GM23338 (cell line): ENCODE data around the gene TPP1. TPM values are rescaled to one million over a fixed set of nuclear protein-coding genes. Genes with fewer than 3 reads are reported as not detected.

Experiments
- ATAC-seq: fragments of 200-7000 bp; cut with Tn5 transposase; 3 replicates; pipeline ENCODE4 v1.9.1; 2020
- DNase-seq: peaks from one replicate; pipeline ENCODE4 v3.0.0-alpha.2; 2015; ENCODE audit warnings: low spot score
- H2AFZ ChIP-seq: fragments of 200-600 bp; sonication (generic); 2 replicates; pipeline ENCODE4 v1.8.0; 2016; ENCODE audit warnings: antibody characterized with exemption, mild to moderate bottlenecking, moderate library complexity
- H3F3A ChIP-seq: fragments of 200-600 bp; sonication (generic); replicated peaks from 2 replicates; pipeline ENCODE4 v1.8.0; 2017; ENCODE audit warnings: antibody characterized with exemption, mixed run types, low read depth
- H3K27ac ChIP-seq: fragments of 200-600 bp; sonication (generic); 2 replicates; pipeline ENCODE4 v1.6.1; 2016; ENCODE audit warnings: low read depth
- H3K27me3 ChIP-seq: fragments of 200-600 bp; sonication (generic); 2 replicates; pipeline ENCODE4 v1.8.0; 2016; ENCODE audit warnings: mild to moderate bottlenecking, mixed run types, moderate library complexity; ENCODE audit not compliant: insufficient read depth
- H3K36me3 ChIP-seq: fragments of 200-600 bp; sonication (generic); 2 replicates; pipeline ENCODE4 v1.8.0; 2016; ENCODE audit warnings: mild to moderate bottlenecking; ENCODE audit not compliant: insufficient read depth
- H3K4me1 ChIP-seq: fragments of 200-600 bp; sonication (generic); 2 replicates; pipeline ENCODE4 v1.8.0; 2016; ENCODE audit warnings: mild to moderate bottlenecking, moderate library complexity; ENCODE audit not compliant: insufficient read depth
- H3K4me2 ChIP-seq: fragments of 200-600 bp; sonication (generic); 2 replicates; pipeline ENCODE4 v1.7.1; 2017; ENCODE audit warnings: mixed run types
- H3K4me3 ChIP-seq: fragments of 200-600 bp; sonication (generic); 2 replicates; pipeline ENCODE4 v1.6.1; 2016; ENCODE audit warnings: mixed run types
- H3K79me2 ChIP-seq: fragments of 200-600 bp; sonication (generic); replicated peaks from 2 replicates; pipeline ENCODE4 v1.8.0; 2017; ENCODE audit warnings: mild to moderate bottlenecking; ENCODE audit not compliant: insufficient read depth
- H3K9me2 ChIP-seq: fragments of 200-600 bp; sonication (generic); 2 replicates; pipeline ENCODE4 v1.8.0; 2017; ENCODE audit not compliant: insufficient read depth
- H4K20me1 ChIP-seq: fragments of 200-600 bp; sonication (generic); replicated peaks from 2 replicates; pipeline ENCODE4 v1.8.0; 2017; ENCODE audit warnings: mild to moderate bottlenecking; ENCODE audit not compliant: insufficient read depth
- H3K27ac Mint-ChIP-seq: 2 replicates; pipeline ENCODE4 v1.8.0; 2020; ENCODE audit warnings: inconsistent platforms, mild to moderate bottlenecking, moderate library complexity, mixed read lengths
- H3K27me3 Mint-ChIP-seq: 3 replicates; pipeline ENCODE4 v1.8.0; 2022; ENCODE audit warnings: low read depth, mild to moderate bottlenecking, moderate library complexity, mixed read lengths, inconsistent platforms; ENCODE audit not compliant: insufficient read depth, poor library complexity
- H3K36me3 Mint-ChIP-seq: 3 replicates; pipeline ENCODE4 v1.8.0; 2021; ENCODE audit warnings: low read depth, mild to moderate bottlenecking, inconsistent platforms, moderate library complexity, mixed read lengths
- H3K4me1 Mint-ChIP-seq: 3 replicates; pipeline ENCODE4 v1.8.0; 2020; ENCODE audit warnings: mild to moderate bottlenecking, inconsistent platforms, mixed read lengths
- H3K4me3 Mint-ChIP-seq: 3 replicates; pipeline ENCODE4 v1.8.0; 2021; ENCODE audit warnings: moderate library complexity, mild to moderate bottlenecking, inconsistent platforms, mixed read lengths
- H3K9me3 Mint-ChIP-seq: 3 replicates; pipeline ENCODE4 v1.8.0; 2020; ENCODE audit warnings: moderate library complexity, mild to moderate bottlenecking, inconsistent platforms, mixed read lengths
- CREB1 ChIP-seq: fragments of 250-450 bp; sonication (Bioruptor Pico); IDR thresholded peaks from 2 replicates; pipeline ENCODE4 v1.5.0; 2020; ENCODE audit warnings: low read depth, mild to moderate bottlenecking, moderate library complexity
- CTCF ChIP-seq, 2 experiments: fragments of 200-600 bp in 1 of 2; sonication (generic) in 1 of 2; conservative IDR thresholded peaks; 2 replicates each; pipeline versions ENCODE4 v1.5.1 to v1.6.1; 2016 to 2017; ENCODE audit warnings: antibody characterized with exemption in 2 of 2, low read depth in 2 of 2, mild to moderate bottlenecking in 2 of 2, moderate library complexity in 1 of 2
- ETS1 ChIP-seq: IDR thresholded peaks from 2 replicates; pipeline ENCODE4 v1.6.1; 2016; ENCODE audit warnings: antibody characterized with exemption
- EZH2 ChIP-seq: fragments of 200-600 bp; sonication (generic); IDR thresholded peaks from one replicate; pipeline ENCODE4 v1.8.0; 2017; ENCODE audit warnings: antibody characterized with exemption, mild to moderate bottlenecking, low read depth; ENCODE audit not compliant: unreplicated experiment
- EZH2phosphoT487 ChIP-seq: fragments of 200-600 bp; sonication (generic); IDR thresholded peaks from one replicate; pipeline ENCODE4 v1.8.1; 2018; ENCODE audit warnings: antibody characterized with exemption; ENCODE audit not compliant: unreplicated experiment
- JUNB ChIP-seq: IDR thresholded peaks from one replicate; pipeline ENCODE4 v1.6.1; 2016; ENCODE audit warnings: antibody characterized with exemption; ENCODE audit not compliant: unreplicated experiment
- NANOG ChIP-seq: IDR thresholded peaks from 2 replicates; pipeline ENCODE4 v1.6.1; 2016; ENCODE audit warnings: antibody characterized with exemption, borderline replicate concordance
- POLR2AphosphoS5 ChIP-seq: IDR thresholded peaks from 2 replicates; pipeline ENCODE4 v1.6.1; 2016; ENCODE audit warnings: antibody characterized with exemption, low read depth
- REST ChIP-seq: IDR thresholded peaks from one replicate; pipeline ENCODE4 v1.6.1; 2018; ENCODE audit warnings: antibody characterized with exemption; ENCODE audit not compliant: unreplicated experiment
- STAT1 ChIP-seq: IDR thresholded peaks from one replicate; pipeline ENCODE4 v1.6.1; 2016; ENCODE audit warnings: antibody characterized with exemption; ENCODE audit not compliant: unreplicated experiment
- ZNF114 ChIP-seq: fragments of 250-450 bp; sonication (Bioruptor Pico); IDR thresholded peaks from 2 replicates; pipeline ENCODE4 v1.5.0; 2020; ENCODE audit warnings: mild to moderate bottlenecking, moderate library complexity
- ZNF331 ChIP-seq: fragments of 250-450 bp; sonication (Bioruptor Pico); IDR thresholded peaks from 2 replicates; pipeline ENCODE4 v1.5.0; 2020; ENCODE audit warnings: low read depth, mild to moderate bottlenecking, moderate library complexity
- polyA plus RNA-seq: library from polyadenylated mRNA; unstranded; fragments of >200 nt; fragmentation: Nextera tagmentation; extraction: Ambion mirVana; gene quantifications from 2 replicates; pipeline ENCODE4 v1.2.1, GENCODE V29; 2016
- total RNA-seq: library from RNA; depleted of rRNA; stranded (reverse); fragments of >200 nt; shearing (Covaris generic); gene quantifications from 2 replicates; pipeline ENCODE4 v1.2.3, GENCODE V29; 2014

The TPP1 gene
- total and polyA plus RNA-seq, 2 experiments from 2014 or later, result 21.7 to 49.7 TPM

DNA sequence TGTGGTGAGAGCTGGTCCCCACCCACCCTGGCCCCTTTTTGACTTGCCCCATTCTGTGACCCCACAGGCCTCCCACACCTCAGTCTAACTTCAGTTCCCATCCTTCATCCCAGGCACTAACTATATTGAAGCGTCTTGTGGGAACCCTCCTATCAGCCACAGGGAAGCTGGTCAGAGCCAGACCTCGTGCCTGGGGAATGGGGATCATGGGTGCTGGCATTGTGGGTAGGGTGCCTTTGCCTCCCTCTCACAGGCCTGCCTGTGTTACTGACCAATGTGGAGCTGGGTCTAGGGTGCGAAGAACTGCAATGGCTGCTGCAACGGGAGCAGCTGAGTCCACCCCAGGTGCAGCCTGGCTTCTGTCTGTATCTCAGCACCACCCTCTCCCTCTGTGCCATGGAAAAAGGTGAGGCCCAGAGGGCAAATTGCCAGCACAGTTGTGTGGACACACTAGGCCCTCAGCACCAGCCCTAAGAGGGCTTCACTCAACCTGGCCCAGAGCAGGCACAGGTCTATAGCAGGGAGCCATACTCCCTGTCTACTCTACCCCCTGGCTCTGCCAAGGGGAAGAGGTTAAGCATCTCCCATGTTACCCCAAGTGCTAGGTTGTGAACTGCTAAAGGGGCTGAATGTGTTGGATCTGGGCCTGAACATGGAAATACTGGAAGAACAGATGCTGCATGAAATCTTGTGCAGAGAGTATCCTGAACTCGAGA, 53.1 kb downstream of the TPP1 start:
- Histone ChIP-seq H3K4me1 (peaks cover 6% of the 10 kb centered on the region; the same call in 1 of the 2 replicates), H2AFZ (no peak overlapping the region), H3K27me3 (peaks cover 10% of the 10 kb centered on the region; the same call in 1 of the 2 replicates), H3K4me3 (no peak overlapping the region), H3K4me2 (no peak overlapping the region), H3K36me3 (no peaks in the 10 kb centered on the region), H3K9me2 (no peaks in the 10 kb centered on the region), H3F3A (no peaks in the 10 kb centered on the region), H3K27ac (no peak overlapping the region), H3K79me2 (no peaks in the 10 kb centered on the region), H4K20me1 (no peaks in the 10 kb centered on the region)
- TF ChIP-seq ZNF114 (CRISPR knock-in tag) (no peak), REST (no peak), STAT1 (no peak), NANOG (no peak), ZNF331 (CRISPR knock-in tag) (no peak), EZH2phosphoT487 (no peak), JUNB (no peak), CREB1 (CRISPR knock-in tag) (no peak), EZH2 (no peak), POLR2AphosphoS5 (no peak)
- DNase-seq (no peak), ATAC-seq (no peak)
- peaks cover 33% of the 10 kb centered on the region for H3K4me1 Mint-ChIP-seq
- peak overlapping the region; percentile 36; the same call in 1 of the 2 replicates for H3K27ac Mint-ChIP-seq
- H3K27me3 Mint-ChIP-seq, result peaks cover 13% of the 10 kb centered on the region
- H3K9me3 Mint-ChIP-seq, result no peaks in the 10 kb centered on the region
- no peak overlapping the region for H3K4me3 Mint-ChIP-seq
- peaks cover 3% of the 10 kb centered on the region; the same call in 1 of the 3 replicates for H3K36me3 Mint-ChIP-seq

DNA sequence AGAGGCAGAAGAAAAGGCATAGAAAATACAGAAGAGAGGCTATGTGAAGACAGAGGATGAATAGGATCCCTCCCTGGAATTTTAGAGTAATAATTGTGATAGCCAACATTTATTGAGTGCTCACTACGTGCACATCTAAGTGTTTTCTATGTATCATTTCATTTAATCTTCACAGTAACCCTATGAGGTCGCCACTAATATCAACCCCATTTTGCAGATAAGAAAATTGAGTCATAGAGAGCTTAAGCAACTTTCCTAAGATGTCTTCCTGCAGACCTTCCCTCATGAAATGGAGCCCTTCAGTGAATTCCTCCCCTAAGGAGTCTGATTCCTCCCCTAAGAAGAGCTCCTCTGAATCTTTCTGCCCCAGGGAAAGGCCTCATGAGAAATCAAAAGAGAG, 53.9 kb downstream of the TPP1 start:
- no peaks in the 10 kb centered on the region for H3F3A ChIP-seq
- no peaks in the 10 kb centered on the region for H3K9me2 ChIP-seq
- H3K4me2 ChIP-seq, result no peak overlapping the region
- H4K20me1 ChIP-seq, result no peaks in the 10 kb centered on the region
- H3K79me2 ChIP-seq, result no peaks in the 10 kb centered on the region
- peaks cover 13% of the 10 kb centered on the region for H3K27me3 Mint-ChIP-seq
- H3K36me3 ChIP-seq, result no peaks in the 10 kb centered on the region
- no peak overlapping the region for H2AFZ ChIP-seq
- H3K36me3 Mint-ChIP-seq, result peaks cover 3% of the 10 kb centered on the region; the same call in 1 of the 3 replicates
- no peak overlapping the region for H3K27ac ChIP-seq
- DNase-seq, result no peak
- no peak overlapping the region for H3K4me3 ChIP-seq
- peaks cover 7% of the 10 kb centered on the region; the same call in 1 of the 2 replicates for H3K27me3 ChIP-seq
- H3K4me3 Mint-ChIP-seq, result no peak overlapping the region
- peaks cover 6% of the 10 kb centered on the region; the same call in 1 of the 2 replicates for H3K4me1 ChIP-seq
- ATAC-seq, result no peak
- H3K27ac Mint-ChIP-seq, result no peak overlapping the region
- H3K4me1 Mint-ChIP-seq, result peaks cover 33% of the 10 kb centered on the region
- H3K9me3 Mint-ChIP-seq, result no peaks in the 10 kb centered on the region
- TF ChIP-seq CTCF (conservative IDR thresholded peaks at IDR 0.05; ENCODE audit: low read depth in 2 of 2), result no peak
- TF ChIP-seq EZH2, result no peak
- no peak for TF ChIP-seq ETS1
- no peak for TF ChIP-seq ZNF114 (CRISPR knock-in tag)
